ENCODE data around the gene VSTM2L. TPM values are rescaled to one million over a fixed set of nuclear protein-coding genes. Genes with fewer than 3 reads are reported as not detected.
A peak's percentile ranks its signal among the peaks of the same experiment; 100 is the strongest.

VSTM2L gene
- total RNA-seq, 1 donor from 2014 or later = 2.9 TPM

DNA sequence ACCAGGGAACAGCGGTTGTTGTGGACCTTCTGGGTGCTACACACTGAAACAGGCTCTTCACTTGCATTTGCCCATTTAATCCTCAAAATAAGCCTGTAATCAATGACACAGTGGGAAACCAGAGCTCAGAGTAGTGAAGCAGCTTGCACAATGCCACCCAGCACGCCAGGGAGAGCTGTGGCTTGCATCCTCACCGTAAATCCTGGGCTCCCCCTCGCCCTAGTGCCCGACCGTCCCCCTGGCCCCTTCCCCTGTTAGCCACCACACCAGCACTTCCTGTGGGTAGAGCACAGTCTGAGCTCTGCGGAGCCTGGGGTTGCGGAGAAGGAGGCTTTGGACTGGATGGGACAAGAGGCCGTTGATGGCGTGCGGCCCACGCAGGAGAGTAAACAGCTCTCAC is 14.5 kb downstream of the VSTM2L start:
- no peaks in the 10 kb centered on the region for H3K36me3 Mint-ChIP-seq
- no peak overlapping the region for H3K9ac ChIP-seq
- peaks cover 71% of the 10 kb centered on the region for H3F3A ChIP-seq (ENCODE audit: low read depth)
- no peak overlapping the region for H2AFZ ChIP-seq (replicated peaks)
- H3K4me3 ChIP-seq = no peak overlapping the region
- H3K27me3 Mint-ChIP-seq (ENCODE audit: insufficient read depth, low read depth) = peaks cover 12% of the 10 kb centered on the region
- H3K9me3 ChIP-seq (ENCODE audit: low read depth) = no peaks in the 10 kb centered on the region
- H3K9me3 Mint-ChIP-seq = no peaks in the 10 kb centered on the region
- peak overlapping the region; percentile 53 for H3K4me2 ChIP-seq
- no peaks in the 10 kb centered on the region for H3K79me2 ChIP-seq (ENCODE audit: low read depth)
- H3K36me3 ChIP-seq = no peaks in the 10 kb centered on the region
- peak; percentile 75 for DNase-seq (ENCODE audit: low spot score)
- no peaks in the 10 kb centered on the region for H4K20me1 ChIP-seq (ENCODE audit: low read depth)
- H3K27me3 ChIP-seq = no peaks in the 10 kb centered on the region
- H3K27ac Mint-ChIP-seq = no peak overlapping the region
- no peak overlapping the region for H3K27ac ChIP-seq
- peaks cover 65% of the 10 kb centered on the region for H3K4me1 Mint-ChIP-seq
- TF ChIP-seq, protein P1, sequence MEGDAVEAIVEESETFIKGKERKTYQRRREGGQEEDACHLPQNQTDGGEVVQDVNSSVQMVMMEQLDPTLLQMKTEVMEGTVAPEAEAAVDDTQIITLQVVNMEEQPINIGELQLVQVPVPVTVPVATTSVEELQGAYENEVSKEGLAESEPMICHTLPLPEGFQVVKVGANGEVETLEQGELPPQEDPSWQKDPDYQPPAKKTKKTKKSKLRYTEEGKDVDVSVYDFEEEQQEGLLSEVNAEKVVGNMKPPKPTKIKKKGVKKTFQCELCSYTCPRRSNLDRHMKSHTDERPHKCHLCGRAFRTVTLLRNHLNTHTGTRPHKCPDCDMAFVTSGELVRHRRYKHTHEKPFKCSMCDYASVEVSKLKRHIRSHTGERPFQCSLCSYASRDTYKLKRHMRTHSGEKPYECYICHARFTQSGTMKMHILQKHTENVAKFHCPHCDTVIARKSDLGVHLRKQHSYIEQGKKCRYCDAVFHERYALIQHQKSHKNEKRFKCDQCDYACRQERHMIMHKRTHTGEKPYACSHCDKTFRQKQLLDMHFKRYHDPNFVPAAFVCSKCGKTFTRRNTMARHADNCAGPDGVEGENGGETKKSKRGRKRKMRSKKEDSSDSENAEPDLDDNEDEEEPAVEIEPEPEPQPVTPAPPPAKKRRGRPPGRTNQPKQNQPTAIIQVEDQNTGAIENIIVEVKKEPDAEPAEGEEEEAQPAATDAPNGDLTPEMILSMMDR (IDR thresholded peaks at IDR 0.05) = no peak
- TF ChIP-seq EZH2 (IDR thresholded peaks at IDR 0.05) = no peak
- TF ChIP-seq EZH2phosphoT487 (IDR thresholded peaks at IDR 0.05) = no peak
- H3K4me1 ChIP-seq = peaks cover 63% of the 10 kb centered on the region
- H3K4me3 Mint-ChIP-seq = no peak overlapping the region

DNA sequence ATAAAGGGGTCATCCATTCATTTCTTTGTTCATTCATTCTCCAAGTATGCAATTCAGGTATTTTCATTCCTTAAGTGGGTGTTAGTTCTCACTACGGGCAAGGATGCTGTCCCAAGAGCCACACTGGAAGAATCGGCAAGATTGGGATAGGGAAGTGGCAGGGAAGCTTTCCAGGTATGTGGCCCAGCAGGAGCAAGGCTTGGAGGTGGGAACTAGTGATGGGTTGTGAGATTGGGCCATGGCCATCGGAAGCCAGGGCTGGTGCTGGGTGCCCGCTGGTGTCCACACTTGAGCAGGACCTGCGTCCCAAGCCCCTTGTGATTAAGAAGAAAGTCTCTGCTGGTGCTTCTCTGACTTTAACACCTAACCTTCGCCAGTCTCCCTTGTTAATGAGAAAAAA is 15.1 kb downstream of the VSTM2L start:
- Histone ChIP-seq H3K4me2 (peak overlapping the region; percentile 53), H3K9me3 (ENCODE audit: low read depth) (no peaks in the 10 kb centered on the region), H4K20me1 (ENCODE audit: low read depth) (no peaks in the 10 kb centered on the region), H3K27ac (no peak overlapping the region), H3K79me2 (ENCODE audit: low read depth) (no peaks in the 10 kb centered on the region), H3K9ac (no peak overlapping the region), H3K27me3 (no peaks in the 10 kb centered on the region), H3F3A (ENCODE audit: low read depth) (peaks cover 66% of the 10 kb centered on the region), H3K36me3 (no peaks in the 10 kb centered on the region), H3K4me1 (peaks cover 58% of the 10 kb centered on the region), H2AFZ (replicated peaks) (no peak overlapping the region), H3K4me3 (no peak overlapping the region)
- Mint-ChIP-seq H3K4me3 (no peak overlapping the region), H3K4me1 (peaks cover 60% of the 10 kb centered on the region), H3K27me3 (ENCODE audit: insufficient read depth, low read depth) (peaks cover 12% of the 10 kb centered on the region), H3K27ac (no peak overlapping the region), H3K36me3 (no peaks in the 10 kb centered on the region), H3K9me3 (no peaks in the 10 kb centered on the region)
- DNase-seq (ENCODE audit: low spot score) = no peak
- TF ChIP-seq, protein P1 (IDR thresholded peaks at IDR 0.05) = no peak
- TF ChIP-seq EZH2 (IDR thresholded peaks at IDR 0.05) (no peak), EZH2phosphoT487 (IDR thresholded peaks at IDR 0.05) (no peak)

DNA sequence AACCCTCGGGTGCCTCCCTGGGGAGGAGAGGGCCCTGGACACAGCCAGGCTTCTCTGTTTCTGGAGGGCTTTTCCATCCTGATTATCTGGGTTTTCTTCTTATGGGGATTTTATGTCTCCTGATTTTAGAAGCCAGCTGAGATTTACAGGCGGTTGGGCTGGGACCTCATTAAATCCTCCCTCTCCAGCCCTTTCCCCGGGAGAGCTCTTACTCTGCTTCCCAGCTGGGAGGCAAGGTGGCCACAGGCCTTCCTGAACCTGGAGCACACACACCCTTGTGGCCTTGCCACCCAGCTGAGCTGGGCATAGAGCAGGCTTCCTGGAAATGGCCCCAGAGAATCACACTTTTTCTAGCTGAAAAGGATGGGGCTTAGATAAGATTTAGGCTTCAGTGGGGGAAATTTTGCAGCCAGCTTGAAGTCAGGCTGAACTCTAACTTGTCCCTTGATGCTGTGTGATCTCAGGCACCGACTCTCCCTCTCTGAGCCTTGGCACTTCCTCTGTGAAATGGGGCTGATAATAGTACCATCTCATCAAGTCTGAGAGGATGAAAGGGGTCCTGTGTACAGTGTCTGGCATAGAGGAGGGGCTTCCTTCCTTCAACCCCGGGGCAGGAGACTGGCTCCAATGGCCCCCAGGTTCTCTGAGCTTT is 16.6 kb downstream of the VSTM2L start:
- H3K4me3 ChIP-seq = no peak overlapping the region
- peak overlapping the region; percentile 44 for H3K27ac ChIP-seq
- Mint-ChIP-seq H3K27me3 (ENCODE audit: insufficient read depth, low read depth) (peaks cover 6% of the 10 kb centered on the region), H3K27ac (peak overlapping the region; percentile 53), H3K4me1 (peaks cover 48% of the 10 kb centered on the region), H3K36me3 (no peaks in the 10 kb centered on the region), H3K4me3 (no peak overlapping the region), H3K9me3 (no peaks in the 10 kb centered on the region)
- DNase-seq (ENCODE audit: low spot score) = peak; percentile 38
- no peaks in the 10 kb centered on the region for H3K79me2 ChIP-seq (ENCODE audit: low read depth)
- H3K27me3 ChIP-seq = no peaks in the 10 kb centered on the region
- H3K36me3 ChIP-seq = no peaks in the 10 kb centered on the region
- TF ChIP-seq, protein P1 (IDR thresholded peaks at IDR 0.05) = no peak
- TF ChIP-seq EZH2 (IDR thresholded peaks at IDR 0.05) (no peak), EZH2phosphoT487 (IDR thresholded peaks at IDR 0.05) (no peak)
- H4K20me1 ChIP-seq (ENCODE audit: low read depth) = no peaks in the 10 kb centered on the region
- no peak overlapping the region for H2AFZ ChIP-seq (replicated peaks)
- no peaks in the 10 kb centered on the region for H3K9me3 ChIP-seq (ENCODE audit: low read depth)
- H3K4me1 ChIP-seq = peaks cover 55% of the 10 kb centered on the region
- H3K9ac ChIP-seq = no peak overlapping the region
- H3K4me2 ChIP-seq = peak overlapping the region; percentile 23
- peaks cover 54% of the 10 kb centered on the region for H3F3A ChIP-seq (ENCODE audit: low read depth)
